GM13977 (cell line): ENCODE data around the gene LSG1.
"Not testable (repeated sequence)": the region's sequence is repeated elsewhere in the genome, so short reads cannot be mapped to it uniquely, and the experiment has no call there.

Experiments
- DNase-seq: peaks from one replicate; pipeline ENCODE4 v3.0.0; 2012; ENCODE audit warnings: low spot score
- in situ Hi-C: fragments of 300-500 bp; cut with MboI; formaldehyde crosslinking; loops from one replicate; pipeline ENCODE4 v1.12.0; 2022; ENCODE audit warnings: low sequenced_read_pairs, low pct_unique_long_range_greater_than_20kb, mixed read lengths, inconsistent platforms; ENCODE audit not compliant: unreplicated experiment
- TF ChIP-seq, protein P1 (sequence below): IDR thresholded peaks from 2 replicates; pipeline ENCODE4 v1.5.1; 2012; ENCODE audit warnings: mild to moderate bottlenecking, control low read depth; ENCODE audit not compliant: insufficient read depth; ENCODE audit errors: extremely low read depth, missing control alignments

Gene LSG1

DNA sequence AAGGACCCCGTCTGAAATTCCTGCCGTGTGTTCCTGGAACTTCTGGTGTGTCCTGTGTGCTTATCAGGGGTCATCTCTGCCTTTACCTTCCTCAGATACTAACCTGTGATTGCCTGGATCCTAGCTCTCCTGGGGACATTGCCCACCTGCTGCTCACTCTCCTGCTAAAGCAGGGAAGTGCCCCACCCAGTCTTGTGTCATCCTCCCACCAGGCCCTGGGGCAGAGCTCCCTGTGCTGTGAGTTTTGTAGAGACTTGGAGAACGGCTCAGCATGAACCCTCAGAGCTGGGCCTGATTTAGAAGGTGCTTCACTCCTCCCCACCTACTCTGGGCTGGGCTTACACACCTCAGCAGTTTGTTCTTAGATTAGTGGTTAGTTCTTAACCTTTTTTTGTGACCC, 34.9 kb downstream of the LSG1 start:
- in situ Hi-C loops: no loop called here
- TF ChIP-seq, protein P1, sequence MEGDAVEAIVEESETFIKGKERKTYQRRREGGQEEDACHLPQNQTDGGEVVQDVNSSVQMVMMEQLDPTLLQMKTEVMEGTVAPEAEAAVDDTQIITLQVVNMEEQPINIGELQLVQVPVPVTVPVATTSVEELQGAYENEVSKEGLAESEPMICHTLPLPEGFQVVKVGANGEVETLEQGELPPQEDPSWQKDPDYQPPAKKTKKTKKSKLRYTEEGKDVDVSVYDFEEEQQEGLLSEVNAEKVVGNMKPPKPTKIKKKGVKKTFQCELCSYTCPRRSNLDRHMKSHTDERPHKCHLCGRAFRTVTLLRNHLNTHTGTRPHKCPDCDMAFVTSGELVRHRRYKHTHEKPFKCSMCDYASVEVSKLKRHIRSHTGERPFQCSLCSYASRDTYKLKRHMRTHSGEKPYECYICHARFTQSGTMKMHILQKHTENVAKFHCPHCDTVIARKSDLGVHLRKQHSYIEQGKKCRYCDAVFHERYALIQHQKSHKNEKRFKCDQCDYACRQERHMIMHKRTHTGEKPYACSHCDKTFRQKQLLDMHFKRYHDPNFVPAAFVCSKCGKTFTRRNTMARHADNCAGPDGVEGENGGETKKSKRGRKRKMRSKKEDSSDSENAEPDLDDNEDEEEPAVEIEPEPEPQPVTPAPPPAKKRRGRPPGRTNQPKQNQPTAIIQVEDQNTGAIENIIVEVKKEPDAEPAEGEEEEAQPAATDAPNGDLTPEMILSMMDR: no peak
- DNase-seq: no peak

DNA sequence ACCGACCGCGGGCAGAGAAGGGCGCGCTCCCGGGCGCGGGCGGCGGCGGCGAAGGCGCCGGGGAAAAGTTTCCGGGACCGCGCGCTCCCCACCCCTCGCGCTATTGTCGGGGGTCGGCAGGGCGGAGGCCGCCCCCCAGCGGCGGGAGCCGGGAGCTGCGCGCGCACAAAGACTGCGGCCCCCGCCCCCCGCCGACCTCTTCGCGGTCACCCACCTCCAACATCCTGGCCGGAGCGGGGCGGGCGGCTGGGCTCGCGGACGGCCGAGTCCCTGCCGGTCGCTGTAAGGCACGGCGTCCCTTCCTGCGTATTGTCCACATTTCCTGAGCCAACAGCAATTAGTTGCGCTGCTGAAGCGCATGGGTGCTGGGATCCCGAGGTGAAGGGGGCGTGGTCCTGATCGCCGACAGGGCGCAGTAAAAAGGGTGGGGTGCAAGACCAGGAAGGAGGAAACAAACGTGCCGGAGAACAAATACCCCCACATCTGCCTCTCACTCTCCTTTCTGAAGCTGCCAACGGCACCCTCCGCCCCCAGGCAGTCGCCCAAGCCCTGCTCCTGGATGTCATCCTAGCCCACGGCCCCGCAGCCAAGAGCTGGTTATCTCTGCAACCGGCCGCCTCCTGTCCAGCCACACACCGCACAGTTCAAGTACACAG, 38.5 kb downstream of the LSG1 start, which contains the start of gene TMEM44:
TSS of gene TMEM44 (minus strand) at position 71 of the 656 bp plus-strand sequence. CDS start 204 bp downstream, outside the sequence.
- in situ Hi-C loops: no loop called here
- TF ChIP-seq, protein P1: peak; percentile 76
- peak; percentile 92 for DNase-seq

DNA sequence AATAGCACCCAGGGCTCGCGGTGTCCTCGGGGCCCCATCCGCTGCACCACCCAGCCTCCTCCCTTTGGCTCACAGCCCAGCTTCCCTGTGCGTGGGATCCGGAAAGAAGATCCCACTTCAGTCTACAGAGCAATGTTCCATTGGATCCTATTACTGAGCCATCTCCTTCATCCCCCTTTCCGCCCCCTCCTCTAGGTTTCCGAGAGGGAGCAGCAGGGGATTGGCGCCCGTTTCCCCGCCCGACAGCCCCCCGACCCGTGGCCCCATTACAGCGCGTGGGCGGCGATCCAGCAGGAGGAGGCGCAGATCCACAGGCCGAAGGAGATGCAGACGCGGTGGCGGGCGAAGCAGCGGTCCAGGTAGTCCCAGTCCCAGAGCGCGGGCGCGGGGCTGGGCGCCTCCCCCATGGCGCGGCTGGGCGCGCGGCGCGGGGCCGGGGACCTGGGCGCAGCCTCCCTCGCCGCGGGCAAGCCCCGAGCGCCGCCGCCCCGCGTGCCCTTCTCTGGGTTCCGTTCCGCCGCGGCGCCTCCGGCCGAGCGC, 39.1 kb downstream of the LSG1 start:
- TF ChIP-seq, protein P1: no peak
- DNase-seq: no peak
- in situ Hi-C loops: no loop called here

DNA sequence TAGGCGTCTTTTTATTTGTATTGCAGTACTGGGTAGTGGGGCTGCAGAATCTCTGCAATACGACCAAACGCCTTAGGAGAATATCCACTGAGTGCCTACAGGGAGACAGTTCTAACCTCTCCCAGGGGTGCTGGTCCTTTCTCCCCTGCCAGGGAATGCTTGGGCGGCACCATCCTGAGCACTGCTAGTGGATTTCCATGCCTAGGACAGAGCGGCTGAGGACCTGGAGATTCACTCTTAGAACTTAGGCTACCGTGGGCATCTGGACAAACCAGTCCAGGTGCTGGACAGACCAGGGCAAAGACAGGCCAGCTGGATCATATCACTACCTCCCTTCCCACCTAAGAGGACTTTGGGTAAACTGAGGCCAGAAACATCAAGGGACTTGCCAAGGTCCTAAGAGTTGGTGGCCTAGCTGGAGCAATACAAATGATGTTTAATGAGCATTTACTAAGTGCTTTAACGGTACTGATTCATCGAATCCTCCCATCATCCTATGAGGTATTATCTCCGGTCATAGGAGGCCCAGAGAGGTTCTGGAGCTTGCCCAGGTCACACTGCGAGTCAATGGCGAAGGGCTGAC, 39.7 kb downstream of the LSG1 start:
- in situ Hi-C loops: no loop called here
- no peak for DNase-seq
- TF ChIP-seq, protein P1: no peak

DNA sequence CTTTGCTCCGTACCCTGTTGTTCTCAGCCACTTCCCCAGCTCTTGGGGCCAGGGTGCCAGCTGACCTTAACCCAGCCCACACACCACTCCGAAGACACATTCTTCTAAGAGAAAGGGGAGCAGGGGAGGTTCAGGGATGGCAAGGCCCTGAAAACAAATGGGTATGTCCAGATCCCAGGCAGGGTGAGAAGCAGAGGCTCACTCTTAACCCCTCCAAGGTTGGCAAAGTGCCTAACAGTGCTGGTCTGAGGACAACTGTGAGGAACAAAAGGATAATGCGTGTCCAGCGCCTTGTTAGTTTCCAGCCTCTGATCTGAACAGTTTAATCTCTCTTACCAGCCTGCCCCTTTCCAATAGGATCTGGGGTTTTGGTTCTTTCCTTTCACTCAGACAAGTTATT, 40.3 kb downstream of the LSG1 start:
- TF ChIP-seq, protein P1: no peak
- no peak for DNase-seq
- in situ Hi-C loops: no loop called here

DNA sequence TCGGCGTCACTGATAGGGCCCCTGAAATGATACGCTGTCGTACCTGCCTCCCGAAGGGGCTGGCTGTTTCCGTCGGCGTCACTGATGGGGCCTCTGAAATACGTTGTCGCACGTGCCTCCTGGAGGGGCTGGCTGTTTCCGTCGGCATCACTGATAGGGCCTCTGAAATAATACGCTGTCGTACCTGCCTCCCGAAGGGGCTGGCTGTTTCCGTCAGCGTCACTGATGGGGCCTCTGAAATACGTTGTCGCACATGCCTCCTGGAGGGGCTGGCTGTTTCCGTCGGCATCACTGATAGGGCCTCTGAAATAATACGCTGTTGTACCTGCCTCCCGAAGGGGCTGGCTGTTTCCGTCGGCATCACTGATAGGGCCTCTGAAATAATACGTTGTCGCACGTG, 41.3 kb downstream of the LSG1 start:
- in situ Hi-C loops, DNase-seq: not testable (repeated sequence)

DNA sequence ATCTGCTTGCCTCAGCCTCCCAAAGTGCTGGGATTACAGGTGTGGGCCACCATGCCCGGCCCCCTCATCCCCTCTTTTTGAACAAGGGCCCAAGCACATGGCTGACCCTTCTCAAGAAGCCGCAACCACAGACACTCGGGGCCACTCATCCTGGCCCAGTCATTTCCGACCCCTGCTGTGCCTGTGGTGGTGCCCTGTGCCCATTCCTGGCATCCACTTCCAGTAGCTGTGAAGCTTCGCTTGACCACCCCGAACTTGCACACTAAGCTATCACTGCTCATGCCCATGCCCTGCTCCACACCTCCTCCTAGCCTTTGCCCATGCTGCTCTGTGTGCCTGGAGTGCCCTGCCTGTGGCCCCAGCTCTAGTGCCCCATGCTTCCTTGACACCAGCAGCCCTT, 47.0 kb downstream of the LSG1 start:
- in situ Hi-C loops: no loop called here
- DNase-seq: no peak
- TF ChIP-seq, protein P1: no peak
